Gastrocnemius medialis (tissue), 4 donors: ENCODE data around the gene TLR6.

ENCODE experiments used
- POLR2A ChIP-seq, 2 donors: fragments of 450-650 bp; IDR thresholded peaks; one replicate each; pipeline ENCODE4 v1.6.1; 2017; ENCODE audit warnings: antibody characterized with exemption in 2 of 2, mild to moderate bottlenecking in 2 of 2, moderate library complexity in 2 of 2
- TF ChIP-seq, protein P1 (sequence below), 5 experiments: fragments of 450-650 bp in 3 of 5; fragments of 200-600 bp in 2 of 5; sonication (generic) in 2 of 5; IDR thresholded peaks in 4 of 5; conservative IDR thresholded peaks in 1 of 5; 1 replicate in 4 of 5; 2 replicates in 1 of 5; pipeline ENCODE4 v1.5.1; 2016 to 2019; ENCODE audit warnings: antibody characterized with exemption in 5 of 5, mild to moderate bottlenecking in 3 of 5, moderate library complexity in 3 of 5

DNA sequence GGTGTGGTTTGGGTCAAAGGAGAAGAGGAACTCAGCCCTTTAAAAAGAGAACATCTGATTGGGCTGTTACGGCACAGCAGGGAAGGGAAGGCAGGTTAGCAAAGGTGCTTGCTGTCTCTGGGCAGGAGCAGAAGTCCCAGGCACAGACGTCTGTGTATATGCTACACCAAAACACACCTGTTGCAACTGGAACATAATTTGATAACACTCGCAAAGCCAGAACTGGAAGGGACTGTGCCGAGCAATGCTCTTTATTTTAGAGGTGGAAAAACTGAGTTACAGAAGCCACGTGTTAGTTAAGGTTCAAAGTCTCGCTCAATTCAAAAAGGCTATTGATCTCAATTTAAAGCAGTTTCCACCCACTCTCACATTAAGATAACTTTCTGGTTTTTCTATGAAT lies 8.8 kb upstream of the TLR6 start:
- TF ChIP-seq, protein P1, sequence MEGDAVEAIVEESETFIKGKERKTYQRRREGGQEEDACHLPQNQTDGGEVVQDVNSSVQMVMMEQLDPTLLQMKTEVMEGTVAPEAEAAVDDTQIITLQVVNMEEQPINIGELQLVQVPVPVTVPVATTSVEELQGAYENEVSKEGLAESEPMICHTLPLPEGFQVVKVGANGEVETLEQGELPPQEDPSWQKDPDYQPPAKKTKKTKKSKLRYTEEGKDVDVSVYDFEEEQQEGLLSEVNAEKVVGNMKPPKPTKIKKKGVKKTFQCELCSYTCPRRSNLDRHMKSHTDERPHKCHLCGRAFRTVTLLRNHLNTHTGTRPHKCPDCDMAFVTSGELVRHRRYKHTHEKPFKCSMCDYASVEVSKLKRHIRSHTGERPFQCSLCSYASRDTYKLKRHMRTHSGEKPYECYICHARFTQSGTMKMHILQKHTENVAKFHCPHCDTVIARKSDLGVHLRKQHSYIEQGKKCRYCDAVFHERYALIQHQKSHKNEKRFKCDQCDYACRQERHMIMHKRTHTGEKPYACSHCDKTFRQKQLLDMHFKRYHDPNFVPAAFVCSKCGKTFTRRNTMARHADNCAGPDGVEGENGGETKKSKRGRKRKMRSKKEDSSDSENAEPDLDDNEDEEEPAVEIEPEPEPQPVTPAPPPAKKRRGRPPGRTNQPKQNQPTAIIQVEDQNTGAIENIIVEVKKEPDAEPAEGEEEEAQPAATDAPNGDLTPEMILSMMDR (IDR thresholded peaks at IDR 0.05 in 4 of 5, conservative IDR thresholded peaks at IDR 0.05 in 1 of 5) = no peak
- TF ChIP-seq POLR2A (IDR thresholded peaks at IDR 0.05) = no peak
